ENCODE measurements around the gene PROK2.

DNA sequence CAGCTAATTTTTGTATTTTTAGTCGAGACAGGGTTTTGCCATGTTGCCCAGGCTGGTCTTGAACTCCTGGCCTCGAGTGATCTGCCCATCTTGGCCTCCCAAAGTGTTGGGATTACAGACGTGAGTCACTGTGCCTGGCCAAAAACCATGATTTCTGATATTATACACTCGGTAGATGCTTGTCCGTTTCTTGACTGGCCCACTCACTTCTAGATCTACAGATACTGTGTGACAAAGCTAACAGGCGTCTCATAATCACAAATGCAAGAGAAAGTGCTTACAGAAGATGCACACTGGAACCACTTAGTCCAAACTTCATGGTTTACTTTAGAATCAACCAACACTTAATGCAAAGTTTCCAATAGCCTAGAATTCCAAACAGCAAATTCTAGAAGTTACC is 8.4 kb downstream of the PROK2 start:
- no peak for TF ChIP-seq CTCF (IDR thresholded peaks at IDR 0.05 in 8 of 11, conservative IDR thresholded peaks at IDR 0.05 in 3 of 11)
- no peak for TF ChIP-seq POLR2A (IDR thresholded peaks at IDR 0.05)
- no peak for TF ChIP-seq POLR2AphosphoS5 (IDR thresholded peaks at IDR 0.05)

All from spleen (tissue), 7 donors.